ENCODE results near the gene CTNNA3. TPM values are rescaled to one million over a fixed set of nuclear protein-coding genes. Genes with fewer than 3 reads are reported as not detected.

The CTNNA3 gene
- total and polyA plus RNA-seq, 4 donors: 0.16 to 2.4 (median 1.4) TPM

DNA sequence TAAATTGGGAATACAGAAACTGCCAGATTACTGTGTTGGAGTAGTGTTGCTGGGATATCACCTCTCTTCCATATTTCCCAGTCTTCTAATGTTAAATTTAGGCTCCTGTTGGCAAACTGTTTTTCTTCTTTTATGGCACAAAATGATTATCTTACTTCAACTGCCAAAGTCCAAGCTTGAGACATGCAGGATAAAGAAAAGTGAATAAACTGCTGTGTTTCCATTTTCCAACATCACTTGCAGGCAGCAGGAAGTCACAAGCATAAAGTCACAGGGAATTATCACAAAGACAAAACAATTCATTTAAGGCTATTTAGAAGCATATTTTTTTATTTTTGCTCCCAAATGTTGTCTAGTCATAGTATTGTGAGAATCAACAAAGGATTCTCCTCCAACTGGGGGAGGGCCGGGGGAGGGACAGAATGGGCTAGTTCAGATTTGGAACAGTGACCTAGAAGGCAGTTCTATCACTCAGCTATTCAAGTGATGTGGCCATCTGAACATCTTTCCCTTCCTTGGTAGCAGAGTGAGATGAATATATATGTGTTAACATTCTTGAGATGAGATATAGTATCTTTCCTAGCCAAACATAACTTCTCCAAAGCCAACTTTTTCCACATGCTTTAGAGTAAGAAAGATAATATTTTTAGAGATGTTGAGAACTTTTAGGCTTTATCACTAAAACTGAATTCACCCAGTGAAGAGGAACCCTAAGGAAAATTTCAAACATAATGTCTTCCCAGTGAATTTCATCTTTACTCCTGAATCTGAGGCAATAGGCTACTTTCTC lies 364.7 kb downstream of the CTNNA3 start:
- no peak for DNase-seq (ENCODE audit: low spot score)
- Histone ChIP-seq H3K27ac (ENCODE audit: low read depth in 1 of 2, low read length in 2 of 2) (no peak overlapping the region), H3K9me3 (ENCODE audit: control insufficient read depth in 4 of 4, low read length in 3 of 4) (no peaks in the 10 kb centered on the region), H3K4me3 (ENCODE audit: low read depth in 1 of 3, low read length in 3 of 3) (no peak overlapping the region), H3K36me3 (ENCODE audit: control insufficient read depth in 4 of 4, insufficient read depth in 3 of 4, low read depth in 1 of 4, low read length in 3 of 4) (no peaks in the 10 kb centered on the region), H3K9ac (ENCODE audit: low read depth in 1 of 2, low read length in 2 of 2) (no peak overlapping the region), H3K27me3 (ENCODE audit: control insufficient read depth in 4 of 4, insufficient read depth in 4 of 4, low read length in 3 of 4) (no peaks in the 10 kb centered on the region), H3K4me1 (ENCODE audit: control insufficient read depth in 4 of 4, insufficient read depth in 4 of 4, low read length in 3 of 4) (no peaks in the 10 kb centered on the region)
- TF ChIP-seq RAD21 (IDR thresholded peaks at IDR 0.05) (no peak), HNF4A (conservative IDR thresholded peaks at IDR 0.05) (no peak), HNF4G (IDR thresholded peaks at IDR 0.05) (no peak), EGR1 (IDR thresholded peaks at IDR 0.05; ENCODE audit: low read depth in 2 of 2) (no peak), GABPA (IDR thresholded peaks at IDR 0.05 in 1 of 2, conservative IDR thresholded peaks at IDR 0.05 in 1 of 2) (no peak)
- TF ChIP-seq, protein P1, sequence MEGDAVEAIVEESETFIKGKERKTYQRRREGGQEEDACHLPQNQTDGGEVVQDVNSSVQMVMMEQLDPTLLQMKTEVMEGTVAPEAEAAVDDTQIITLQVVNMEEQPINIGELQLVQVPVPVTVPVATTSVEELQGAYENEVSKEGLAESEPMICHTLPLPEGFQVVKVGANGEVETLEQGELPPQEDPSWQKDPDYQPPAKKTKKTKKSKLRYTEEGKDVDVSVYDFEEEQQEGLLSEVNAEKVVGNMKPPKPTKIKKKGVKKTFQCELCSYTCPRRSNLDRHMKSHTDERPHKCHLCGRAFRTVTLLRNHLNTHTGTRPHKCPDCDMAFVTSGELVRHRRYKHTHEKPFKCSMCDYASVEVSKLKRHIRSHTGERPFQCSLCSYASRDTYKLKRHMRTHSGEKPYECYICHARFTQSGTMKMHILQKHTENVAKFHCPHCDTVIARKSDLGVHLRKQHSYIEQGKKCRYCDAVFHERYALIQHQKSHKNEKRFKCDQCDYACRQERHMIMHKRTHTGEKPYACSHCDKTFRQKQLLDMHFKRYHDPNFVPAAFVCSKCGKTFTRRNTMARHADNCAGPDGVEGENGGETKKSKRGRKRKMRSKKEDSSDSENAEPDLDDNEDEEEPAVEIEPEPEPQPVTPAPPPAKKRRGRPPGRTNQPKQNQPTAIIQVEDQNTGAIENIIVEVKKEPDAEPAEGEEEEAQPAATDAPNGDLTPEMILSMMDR (IDR thresholded peaks at IDR 0.05; ENCODE audit: low read depth, low read length, missing input control): no peak
- TF ChIP-seq, protein P2, sequence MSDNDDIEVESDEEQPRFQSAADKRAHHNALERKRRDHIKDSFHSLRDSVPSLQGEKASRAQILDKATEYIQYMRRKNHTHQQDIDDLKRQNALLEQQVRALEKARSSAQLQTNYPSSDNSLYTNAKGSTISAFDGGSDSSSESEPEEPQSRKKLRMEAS (IDR thresholded peaks at IDR 0.05): no peak
- TF ChIP-seq, protein P3, sequence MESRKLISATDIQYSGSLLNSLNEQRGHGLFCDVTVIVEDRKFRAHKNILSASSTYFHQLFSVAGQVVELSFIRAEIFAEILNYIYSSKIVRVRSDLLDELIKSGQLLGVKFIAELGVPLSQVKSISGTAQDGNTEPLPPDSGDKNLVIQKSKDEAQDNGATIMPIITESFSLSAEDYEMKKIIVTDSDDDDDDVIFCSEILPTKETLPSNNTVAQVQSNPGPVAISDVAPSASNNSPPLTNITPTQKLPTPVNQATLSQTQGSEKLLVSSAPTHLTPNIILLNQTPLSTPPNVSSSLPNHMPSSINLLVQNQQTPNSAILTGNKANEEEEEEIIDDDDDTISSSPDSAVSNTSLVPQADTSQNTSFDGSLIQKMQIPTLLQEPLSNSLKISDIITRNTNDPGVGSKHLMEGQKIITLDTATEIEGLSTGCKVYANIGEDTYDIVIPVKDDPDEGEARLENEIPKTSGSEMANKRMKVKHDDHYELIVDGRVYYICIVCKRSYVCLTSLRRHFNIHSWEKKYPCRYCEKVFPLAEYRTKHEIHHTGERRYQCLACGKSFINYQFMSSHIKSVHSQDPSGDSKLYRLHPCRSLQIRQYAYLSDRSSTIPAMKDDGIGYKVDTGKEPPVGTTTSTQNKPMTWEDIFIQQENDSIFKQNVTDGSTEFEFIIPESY (IDR thresholded peaks at IDR 0.05): no peak
- WGBS: 78% methylated on average over 1 of the region's 1 CpG

DNA sequence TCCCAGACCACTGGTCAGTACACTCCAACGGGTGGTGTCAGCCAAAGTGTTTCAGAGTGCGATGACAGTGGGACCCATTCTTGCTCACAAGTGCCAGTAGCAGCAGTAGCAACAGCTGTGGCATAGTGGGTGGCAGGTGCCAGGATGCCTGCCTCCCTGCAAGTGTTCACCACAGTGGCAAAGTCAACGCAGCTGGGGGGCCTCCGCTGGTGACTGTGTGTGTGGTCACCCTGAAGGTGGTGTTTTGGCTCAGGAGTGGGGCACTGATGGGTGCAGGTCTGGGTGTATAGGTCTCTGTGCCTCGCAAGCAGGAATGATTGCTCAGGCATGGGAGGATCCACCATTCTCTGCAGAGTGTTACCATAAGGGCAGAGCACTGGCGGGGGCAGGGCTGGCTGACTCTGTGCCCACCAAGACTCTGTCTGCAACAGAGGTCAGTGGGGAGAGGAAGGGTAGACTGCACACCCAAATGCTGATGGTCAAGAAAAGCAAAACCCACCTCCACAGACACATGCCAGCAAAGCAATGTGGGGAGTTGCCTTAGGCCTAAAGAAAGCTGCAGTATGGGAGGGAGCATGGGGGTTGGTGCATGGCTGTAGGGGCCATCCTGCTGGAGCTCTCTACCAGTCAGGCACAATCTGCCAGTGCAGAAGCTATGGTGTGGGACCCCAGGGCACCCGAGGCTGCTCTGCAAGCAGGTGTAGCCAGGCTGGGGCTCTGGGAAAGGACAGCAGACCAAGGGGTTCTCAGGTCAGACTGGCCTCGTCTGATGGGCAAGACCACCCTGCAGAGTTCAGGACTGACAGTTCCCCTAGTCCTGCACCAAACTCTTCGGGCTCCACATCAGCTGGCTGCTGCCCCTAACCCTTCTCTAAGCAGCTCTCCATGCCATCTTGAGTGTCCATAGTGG lies 368.1 kb downstream of the CTNNA3 start:
- no peak overlapping the region for H3K4me3 ChIP-seq (ENCODE audit: low read depth in 1 of 3, low read length in 3 of 3)
- 80% methylated on average over 9 of the region's 9 CpGs for WGBS
- DNase-seq (ENCODE audit: low spot score): no peak
- H3K27me3 ChIP-seq (ENCODE audit: control insufficient read depth in 4 of 4, insufficient read depth in 4 of 4, low read length in 3 of 4): no peaks in the 10 kb centered on the region
- H3K4me1 ChIP-seq (ENCODE audit: control insufficient read depth in 4 of 4, insufficient read depth in 4 of 4, low read length in 3 of 4): no peaks in the 10 kb centered on the region
- H3K9me3 ChIP-seq (ENCODE audit: control insufficient read depth in 4 of 4, low read length in 3 of 4): peaks cover 0 to 6% (median 0%) of the 10 kb centered on the region in 4 donors
- H3K9ac ChIP-seq (ENCODE audit: low read depth in 1 of 2, low read length in 2 of 2): no peak overlapping the region
- no peak overlapping the region for H3K27ac ChIP-seq (ENCODE audit: low read depth in 1 of 2, low read length in 2 of 2)
- no peaks in the 10 kb centered on the region for H3K36me3 ChIP-seq (ENCODE audit: control insufficient read depth in 4 of 4, insufficient read depth in 3 of 4, low read depth in 1 of 4, low read length in 3 of 4)
- TF ChIP-seq, protein P4, sequence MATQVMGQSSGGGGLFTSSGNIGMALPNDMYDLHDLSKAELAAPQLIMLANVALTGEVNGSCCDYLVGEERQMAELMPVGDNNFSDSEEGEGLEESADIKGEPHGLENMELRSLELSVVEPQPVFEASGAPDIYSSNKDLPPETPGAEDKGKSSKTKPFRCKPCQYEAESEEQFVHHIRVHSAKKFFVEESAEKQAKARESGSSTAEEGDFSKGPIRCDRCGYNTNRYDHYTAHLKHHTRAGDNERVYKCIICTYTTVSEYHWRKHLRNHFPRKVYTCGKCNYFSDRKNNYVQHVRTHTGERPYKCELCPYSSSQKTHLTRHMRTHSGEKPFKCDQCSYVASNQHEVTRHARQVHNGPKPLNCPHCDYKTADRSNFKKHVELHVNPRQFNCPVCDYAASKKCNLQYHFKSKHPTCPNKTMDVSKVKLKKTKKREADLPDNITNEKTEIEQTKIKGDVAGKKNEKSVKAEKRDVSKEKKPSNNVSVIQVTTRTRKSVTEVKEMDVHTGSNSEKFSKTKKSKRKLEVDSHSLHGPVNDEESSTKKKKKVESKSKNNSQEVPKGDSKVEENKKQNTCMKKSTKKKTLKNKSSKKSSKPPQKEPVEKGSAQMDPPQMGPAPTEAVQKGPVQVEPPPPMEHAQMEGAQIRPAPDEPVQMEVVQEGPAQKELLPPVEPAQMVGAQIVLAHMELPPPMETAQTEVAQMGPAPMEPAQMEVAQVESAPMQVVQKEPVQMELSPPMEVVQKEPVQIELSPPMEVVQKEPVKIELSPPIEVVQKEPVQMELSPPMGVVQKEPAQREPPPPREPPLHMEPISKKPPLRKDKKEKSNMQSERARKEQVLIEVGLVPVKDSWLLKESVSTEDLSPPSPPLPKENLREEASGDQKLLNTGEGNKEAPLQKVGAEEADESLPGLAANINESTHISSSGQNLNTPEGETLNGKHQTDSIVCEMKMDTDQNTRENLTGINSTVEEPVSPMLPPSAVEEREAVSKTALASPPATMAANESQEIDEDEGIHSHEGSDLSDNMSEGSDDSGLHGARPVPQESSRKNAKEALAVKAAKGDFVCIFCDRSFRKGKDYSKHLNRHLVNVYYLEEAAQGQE (IDR thresholded peaks at IDR 0.05): no peak
- TF ChIP-seq RAD21 (IDR thresholded peaks at IDR 0.05) (no peak), RXRA (IDR thresholded peaks at IDR 0.05) (no peak), JUND (IDR thresholded peaks at IDR 0.05) (no peak), TAF1 (conservative IDR thresholded peaks at IDR 0.05) (no peak), SP1 (IDR thresholded peaks at IDR 0.05) (no peak), FOXA2 (IDR thresholded peaks at IDR 0.05) (no peak), FOXA1 (IDR thresholded peaks at IDR 0.05) (no peak), NR2F2 (IDR thresholded peaks at IDR 0.05) (no peak), GABPA (IDR thresholded peaks at IDR 0.05 in 1 of 2, conservative IDR thresholded peaks at IDR 0.05 in 1 of 2) (no peak), EGR1 (IDR thresholded peaks at IDR 0.05; ENCODE audit: low read depth in 2 of 2) (no peak), HNF4A (conservative IDR thresholded peaks at IDR 0.05) (no peak), HNF4G (IDR thresholded peaks at IDR 0.05) (no peak)
- TF ChIP-seq, protein P1 (IDR thresholded peaks at IDR 0.05; ENCODE audit: low read depth, low read length, missing input control): no peak
- TF ChIP-seq, protein P5, sequence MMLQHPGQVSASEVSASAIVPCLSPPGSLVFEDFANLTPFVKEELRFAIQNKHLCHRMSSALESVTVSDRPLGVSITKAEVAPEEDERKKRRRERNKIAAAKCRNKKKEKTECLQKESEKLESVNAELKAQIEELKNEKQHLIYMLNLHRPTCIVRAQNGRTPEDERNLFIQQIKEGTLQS (IDR thresholded peaks at IDR 0.05): no peak
- TF ChIP-seq, protein P2 (IDR thresholded peaks at IDR 0.05): no peak
